Activated CD8-positive, alpha-beta memory T cell treated with anti-CD3 and anti-CD28 coated beads, Interleukin-2, amount 50 U/mL, for 48 hours (primary cell): ENCODE results near the gene CYBA.

Source experiments
- DNase-seq: peaks from one replicate; pipeline ENCODE4 v3.0.0-alpha.2; 2020

Gene CYBA

GRCh38 chr16:88642881-88643643, 7.8 kb downstream of the CYBA start:
- no peak for DNase-seq

GRCh38 chr16:88640498-88641247, 10.2 kb downstream of the CYBA start:
- no peak for DNase-seq

- DNase-seq = no peak
Observed at GRCh38 chr16:88640039-88640495, 10.8 kb downstream of the CYBA start.

GRCh38 chr16:88639231-88640038, 11.4 kb downstream of the CYBA start:
- DNase-seq = no peak

- DNase-seq = no peak
Observed at GRCh38 chr16:88638323-88639230, 12.3 kb downstream of the CYBA start, which contains the start of gene IL17C. Gene IL17C (plus strand): TSS chr16:88638572. CDS start chr16:88638642, 70 bp downstream.

- no peak for DNase-seq
Observed at GRCh38 chr16:88636488-88637265, 14.2 kb downstream of the CYBA start.

- DNase-seq = no peak
Observed at GRCh38 chr16:88635671-88636319, 15.1 kb downstream of the CYBA start.

- DNase-seq = no peak
Observed at GRCh38 chr16:88634994-88635670, 15.7 kb downstream of the CYBA start.

- peak; percentile 77 for DNase-seq
Observed at GRCh38 chr16:88634141-88634993, 16.5 kb downstream of the CYBA start.

GRCh38 chr16:88633684-88634140, 17.1 kb downstream of the CYBA start:
- peak; percentile 76 for DNase-seq

GRCh38 chr16:88632587-88632930, 18.3 kb downstream of the CYBA start:
- no peak for DNase-seq

GRCh38 chr16:88631920-88632586, 18.8 kb downstream of the CYBA start:
- no peak for DNase-seq

- DNase-seq = no peak
Observed at GRCh38 chr16:88631384-88631783, 19.5 kb downstream of the CYBA start.

GRCh38 chr16:88630941-88631340, 19.9 kb downstream of the CYBA start:
- no peak for DNase-seq

- DNase-seq = no peak
Observed at GRCh38 chr16:88630433-88630832, 20.4 kb downstream of the CYBA start.

GRCh38 chr16:88629835-88630234, 21.0 kb downstream of the CYBA start:
- no peak for DNase-seq

GRCh38 chr16:88628512-88628974, 22.3 kb downstream of the CYBA start:
- no peak for DNase-seq
